GM18520 (cell line): ENCODE data around the gene GUCY2C.
"Not testable (repeated sequence)": the region's sequence is repeated elsewhere in the genome, so short reads cannot be mapped to it uniquely, and the experiment has no call there.

Experiments used
- ATAC-seq: cut with Tn5 transposase; IDR thresholded peaks from one replicate; pipeline ENCODE4 v1.9.1; 2021; ENCODE audit not compliant: unreplicated experiment

GUCY2C gene

DNA sequence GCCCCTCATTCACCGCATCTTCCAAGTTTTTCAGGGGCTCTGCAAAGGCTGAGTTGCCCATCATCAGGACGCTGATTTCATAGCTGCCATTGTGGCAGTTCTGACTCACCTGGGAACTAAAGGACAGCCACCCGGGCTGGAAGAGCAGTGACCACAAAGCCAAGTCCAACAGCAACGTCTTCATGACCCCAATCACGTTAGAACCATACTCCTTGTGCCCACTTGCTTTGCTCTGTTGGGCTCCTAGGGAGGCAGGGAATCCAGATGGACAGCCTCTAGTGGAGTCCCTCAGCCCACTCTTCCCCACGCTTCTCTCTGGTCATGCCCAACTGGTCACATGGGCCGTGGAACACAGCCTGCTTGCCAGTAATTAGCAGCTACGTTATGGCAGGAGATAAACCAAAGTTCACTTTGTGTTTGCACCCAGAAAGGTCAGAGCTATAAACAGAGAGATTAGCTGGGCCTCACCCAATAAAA, at the start of gene GUCY2C:
GUCY2C (minus strand) TSS at position 335 of the 477 bp plus-strand sequence; CDS start at position 184, 151 bp downstream.
- no peak for ATAC-seq

DNA sequence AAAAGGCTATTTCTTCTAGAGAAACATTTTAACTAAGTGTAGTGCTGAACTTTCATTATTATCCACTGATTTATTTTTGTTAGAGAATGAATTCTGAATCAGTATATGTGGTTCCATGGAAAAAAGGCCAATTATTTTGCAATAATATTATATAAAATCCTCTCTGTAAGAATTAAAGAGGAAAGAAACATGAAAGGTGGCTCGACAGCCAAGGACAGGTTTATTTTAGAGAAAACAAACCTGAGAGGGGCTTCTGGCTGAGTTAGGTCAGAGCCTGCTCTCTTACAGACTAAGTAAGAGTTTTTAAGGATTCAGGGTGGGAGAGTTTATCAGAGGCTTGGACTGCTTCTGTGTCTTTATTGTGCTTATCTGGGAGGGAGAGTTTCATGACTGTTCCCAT, 46.7 kb upstream of the GUCY2C start:
- ATAC-seq = no peak

DNA sequence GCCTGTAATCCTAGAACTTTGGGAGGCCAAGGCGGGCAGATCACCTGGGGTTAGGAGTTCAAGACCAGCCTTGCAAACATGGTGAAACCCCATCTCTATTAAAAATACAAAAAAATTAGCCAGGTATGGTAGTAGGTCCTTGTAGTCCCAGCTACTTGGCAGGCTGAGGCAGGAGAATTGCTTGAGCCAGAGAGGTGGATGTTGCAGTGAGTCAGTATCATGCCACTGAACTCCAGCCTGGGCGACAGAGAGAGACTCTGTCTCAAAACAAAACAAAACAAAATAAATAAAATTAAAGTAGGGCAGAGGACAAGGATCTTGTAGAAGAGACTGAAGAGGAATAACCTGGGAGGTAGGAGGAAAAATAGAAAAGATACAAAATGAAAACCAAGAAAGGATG, 45.5 kb upstream of the GUCY2C start:
- ATAC-seq = no peak

DNA sequence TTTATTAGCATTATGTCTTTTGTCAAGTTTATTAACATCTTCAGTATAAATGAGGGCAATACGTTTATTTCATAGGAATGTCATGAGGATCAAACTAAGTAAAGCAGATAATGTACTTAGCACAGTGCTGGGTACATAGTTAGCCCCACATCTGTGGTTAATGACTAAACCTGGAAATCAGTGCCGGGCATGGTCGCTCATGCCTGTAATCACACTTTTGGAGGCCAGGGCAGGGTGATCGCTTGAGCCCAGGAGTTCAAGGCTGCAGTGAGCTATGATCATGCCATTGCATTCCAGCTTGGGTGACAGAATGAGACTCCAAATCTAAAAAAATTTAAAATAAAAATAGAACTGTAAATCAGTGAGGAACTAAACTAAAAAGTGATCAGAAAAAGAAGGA, 44.8 kb upstream of the GUCY2C start:
- ATAC-seq = no peak

DNA sequence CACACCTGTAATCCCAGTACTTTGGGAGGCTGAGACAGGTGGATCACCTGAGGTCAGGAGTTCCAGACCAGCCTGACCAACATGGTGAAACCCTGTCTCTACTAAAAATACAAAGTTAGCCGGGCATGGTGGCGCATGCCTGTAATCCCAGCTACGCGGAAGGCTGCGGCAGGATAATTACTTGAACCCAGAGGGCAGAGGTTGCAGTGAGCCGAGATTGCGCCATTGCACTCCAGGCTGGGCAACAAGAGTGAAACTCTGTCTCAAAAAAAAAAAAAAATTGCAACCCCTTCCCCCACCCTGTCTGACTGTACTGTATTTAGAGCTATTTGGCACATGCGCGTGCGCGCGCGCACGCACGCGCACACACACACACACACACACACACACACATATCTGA, 40.0 kb upstream of the GUCY2C start:
- ATAC-seq = not testable (repeated sequence)

DNA sequence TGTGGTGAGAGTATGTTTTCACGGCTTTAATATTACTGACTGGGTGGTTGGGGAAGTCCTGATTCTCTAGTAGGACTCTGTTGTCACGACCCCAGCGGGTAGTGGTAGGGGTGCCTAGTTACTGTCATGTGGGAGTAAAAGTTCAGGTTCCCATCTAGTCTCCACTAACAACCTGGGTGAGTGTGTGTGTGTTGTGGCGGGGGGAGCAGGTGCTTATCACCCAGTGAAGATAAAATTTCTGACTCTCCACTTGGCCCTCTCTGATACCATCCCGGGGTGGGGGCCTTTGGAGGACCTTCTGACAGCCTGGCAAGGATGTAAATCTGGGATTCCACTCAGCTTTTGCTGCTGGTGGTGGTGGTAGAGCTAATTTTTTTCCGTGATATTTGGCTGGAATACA, 35.4 kb upstream of the GUCY2C start:
- ATAC-seq = no peak

DNA sequence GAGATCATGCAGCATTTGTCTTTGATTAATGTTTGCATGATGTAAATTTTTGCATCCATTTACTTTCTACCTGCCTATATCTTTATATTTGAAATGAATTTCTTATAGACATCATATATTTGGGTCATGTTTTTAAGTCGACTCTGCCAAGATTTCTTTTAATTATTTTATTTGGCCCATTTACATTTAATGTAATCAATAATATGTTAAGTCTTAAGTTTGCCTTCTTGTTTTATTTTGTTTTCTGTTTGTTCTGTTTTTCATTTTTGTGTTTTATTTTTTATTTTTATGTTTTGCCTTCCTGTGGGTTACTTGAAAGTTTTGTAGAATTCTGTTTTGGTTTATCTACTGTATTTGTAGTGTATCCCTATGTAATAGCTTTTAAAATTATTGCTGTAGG, 33.2 kb upstream of the GUCY2C start:
- ATAC-seq = no peak

DNA sequence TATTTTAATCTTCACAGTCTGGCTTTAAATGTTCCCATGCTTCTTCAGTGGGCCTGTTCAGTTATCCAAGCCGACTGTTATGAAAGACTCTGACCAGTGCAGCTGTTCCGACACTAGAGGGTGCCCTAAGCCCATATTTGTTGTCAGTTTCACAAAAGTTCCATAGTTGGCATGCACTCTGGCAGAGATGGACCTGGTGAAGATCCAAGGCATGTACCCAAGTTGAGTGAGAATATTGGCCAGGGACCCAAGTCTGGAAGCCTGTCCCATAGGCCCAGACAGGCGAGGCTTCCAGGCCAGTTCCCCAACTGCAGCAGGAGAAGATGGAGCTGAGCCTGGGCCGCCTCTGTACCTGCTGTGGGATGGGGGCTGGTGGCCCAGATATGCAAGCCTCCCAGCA, 27.4 kb upstream of the GUCY2C start:
- ATAC-seq = peak; percentile 68

DNA sequence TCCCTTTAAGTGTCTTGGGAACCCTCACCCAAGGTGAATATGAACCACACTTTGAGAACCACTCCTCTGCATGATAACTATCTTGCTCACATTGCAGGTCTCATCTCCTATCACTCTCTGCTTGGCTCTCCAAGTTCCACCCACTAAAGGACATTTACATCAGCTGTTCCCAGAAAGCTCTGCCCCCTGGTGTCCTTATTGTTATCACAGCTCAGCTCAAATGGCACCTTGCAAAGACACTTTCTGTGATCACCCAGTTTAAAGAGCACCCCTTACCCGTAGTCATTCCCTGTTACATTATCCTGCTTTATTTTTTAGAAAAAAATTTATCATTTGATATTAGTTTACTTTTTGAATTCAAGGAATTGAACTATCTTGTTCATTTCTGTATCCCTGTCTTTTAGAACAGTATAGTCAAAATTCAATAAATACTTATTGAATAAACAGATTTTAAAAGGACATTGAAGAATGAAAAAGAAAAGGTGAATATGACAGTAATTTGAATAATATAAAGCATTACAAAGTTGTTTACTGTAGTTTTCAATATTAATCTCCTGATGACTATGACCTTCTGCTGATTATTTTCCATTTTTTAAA, 20.5 kb upstream of the GUCY2C start:
- peak; percentile 52 for ATAC-seq

DNA sequence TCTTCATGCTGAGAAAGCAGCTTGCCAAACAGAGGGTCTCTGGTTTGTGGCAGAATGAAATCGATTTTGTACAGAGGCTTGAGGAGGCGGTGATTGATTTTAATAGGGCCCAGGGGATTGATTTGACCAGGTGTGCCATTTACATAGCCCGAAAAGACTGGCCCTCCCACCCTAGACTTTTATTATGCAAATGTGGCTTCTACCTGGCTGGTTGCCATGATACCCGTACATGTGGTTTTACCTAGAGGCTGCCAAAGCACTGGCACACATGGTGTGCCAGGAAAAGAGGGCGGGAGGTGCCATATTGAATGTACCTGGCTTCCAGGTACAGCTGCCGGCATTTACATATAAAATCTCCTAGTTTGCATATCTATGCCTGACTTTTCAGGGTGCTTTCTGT, 18.0 kb upstream of the GUCY2C start:
- ATAC-seq = no peak

DNA sequence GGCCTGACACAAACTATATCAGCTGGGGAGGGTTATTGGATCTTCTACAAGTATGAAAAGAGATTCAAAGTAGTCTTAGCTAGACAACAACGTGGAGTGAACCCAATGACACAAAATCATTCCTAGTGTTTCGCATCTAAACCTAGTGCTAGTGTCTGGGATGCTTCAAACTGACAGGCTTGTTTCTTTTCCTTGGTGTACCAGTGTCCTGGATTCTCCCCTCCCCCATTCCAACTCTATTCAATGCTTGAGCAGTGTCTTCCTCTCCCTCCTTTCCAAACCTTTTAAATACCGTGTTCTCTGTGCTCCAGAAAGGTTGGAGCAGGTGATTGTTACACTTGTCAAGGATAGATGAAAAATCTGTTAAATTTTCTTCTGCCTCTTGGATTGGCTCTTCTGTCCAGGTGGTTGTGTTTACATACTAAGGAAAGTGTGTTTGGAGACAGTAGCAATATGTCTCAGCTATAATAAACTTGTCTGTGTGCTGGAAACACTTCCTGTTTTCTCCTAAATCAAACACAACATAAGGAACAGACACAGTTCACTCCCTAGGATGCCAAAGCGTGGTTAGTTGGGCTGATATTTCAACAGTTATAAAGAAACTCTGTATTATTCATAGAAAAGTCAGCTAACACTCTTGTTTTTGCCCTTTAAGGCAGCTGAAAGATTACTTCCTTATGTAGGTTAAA, 14.4 kb upstream of the GUCY2C start:
- ATAC-seq = no peak

DNA sequence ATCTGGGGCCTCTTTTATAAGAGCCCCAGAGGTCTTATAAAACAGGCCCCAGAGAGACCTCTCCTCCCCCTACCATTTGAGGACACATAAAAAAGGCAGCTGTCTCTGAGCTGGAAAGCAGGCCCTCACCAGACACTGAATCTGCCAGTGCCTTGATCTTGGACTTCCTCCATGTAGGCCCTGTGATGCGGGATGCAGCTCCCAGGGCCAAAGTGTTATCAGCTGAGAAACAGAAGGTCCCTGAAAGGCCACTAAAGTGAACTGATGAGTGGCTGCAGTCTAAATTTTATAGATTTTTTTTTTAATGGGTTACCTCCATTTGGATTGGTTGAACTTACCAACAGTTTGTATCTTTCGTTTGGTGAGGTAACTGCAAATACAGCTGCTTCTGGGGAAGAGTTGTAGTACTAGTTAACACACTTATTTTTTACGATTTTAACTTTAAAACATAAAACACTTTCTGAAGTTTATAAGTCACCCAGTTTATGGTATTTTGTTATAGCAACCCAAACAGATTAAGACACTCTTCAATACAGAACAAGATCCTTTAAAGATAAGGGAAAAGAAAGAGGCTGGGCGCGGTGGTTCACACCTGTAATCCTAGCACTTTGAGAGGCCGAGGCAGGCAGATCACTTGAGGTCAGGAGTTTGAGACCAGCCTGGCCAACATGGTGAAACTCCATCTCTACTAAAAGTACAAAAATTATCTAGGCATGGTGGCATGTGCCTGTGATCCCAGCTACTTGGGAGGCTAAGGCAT, 5.6 kb upstream of the GUCY2C start:
- ATAC-seq = no peak

DNA sequence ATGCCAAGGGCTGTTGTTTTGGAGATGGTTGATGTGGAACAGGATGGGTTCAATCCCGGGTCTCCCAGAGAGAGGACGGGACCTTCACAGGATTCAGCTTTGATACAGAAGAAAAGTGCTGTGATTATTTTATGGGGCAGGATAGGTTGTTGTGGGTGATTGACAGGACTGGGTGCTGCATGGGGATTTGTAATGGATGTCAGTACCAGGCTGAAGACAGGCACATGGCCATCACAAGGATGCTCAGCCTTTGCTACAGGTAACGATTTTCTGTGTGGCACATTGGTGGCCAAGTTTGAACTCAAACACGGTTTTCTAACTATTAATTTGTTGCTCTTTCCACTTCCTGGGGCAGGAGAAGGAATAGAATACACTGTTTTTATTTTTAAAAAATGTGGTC, 4.5 kb upstream of the GUCY2C start:
- ATAC-seq = no peak

DNA sequence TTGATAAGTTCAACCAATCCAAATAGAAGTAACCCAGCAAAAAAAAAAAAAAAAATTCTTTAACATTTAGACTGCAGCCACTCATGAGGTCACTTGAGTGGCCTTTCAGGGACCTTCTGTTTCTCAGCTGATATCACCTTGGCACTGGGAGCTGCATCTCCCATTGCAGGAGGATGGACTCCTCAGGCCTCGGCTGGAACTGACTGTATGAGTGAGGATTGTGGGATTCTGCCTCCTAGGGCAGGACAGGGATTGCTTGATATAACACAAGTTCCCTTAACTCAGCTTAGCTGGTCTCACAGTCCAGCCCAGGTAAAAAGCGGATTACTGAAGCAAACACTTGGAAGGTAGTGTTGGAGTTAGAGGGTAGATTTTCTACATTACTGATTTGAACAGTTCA, 3.5 kb upstream of the GUCY2C start:
- no peak for ATAC-seq

DNA sequence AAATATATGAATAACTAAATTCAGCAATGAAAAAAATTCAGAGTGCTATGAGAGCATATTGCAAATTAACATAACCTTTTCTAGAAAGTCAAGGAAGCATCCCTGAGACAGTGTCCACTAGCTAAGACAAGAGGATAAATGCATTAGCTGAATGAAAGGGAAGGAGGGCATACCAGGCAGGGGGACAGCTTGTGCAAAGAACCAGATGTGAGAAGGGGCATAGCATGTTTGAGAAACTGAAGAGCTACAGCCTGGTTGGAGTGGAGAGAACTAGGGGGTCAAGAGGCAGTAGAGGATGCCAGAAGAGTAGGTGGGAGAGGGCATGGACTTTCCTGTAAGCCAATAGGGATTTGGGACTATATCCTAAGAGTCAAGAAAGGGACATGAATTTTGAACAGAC, 2.2 kb upstream of the GUCY2C start:
- no peak for ATAC-seq

DNA sequence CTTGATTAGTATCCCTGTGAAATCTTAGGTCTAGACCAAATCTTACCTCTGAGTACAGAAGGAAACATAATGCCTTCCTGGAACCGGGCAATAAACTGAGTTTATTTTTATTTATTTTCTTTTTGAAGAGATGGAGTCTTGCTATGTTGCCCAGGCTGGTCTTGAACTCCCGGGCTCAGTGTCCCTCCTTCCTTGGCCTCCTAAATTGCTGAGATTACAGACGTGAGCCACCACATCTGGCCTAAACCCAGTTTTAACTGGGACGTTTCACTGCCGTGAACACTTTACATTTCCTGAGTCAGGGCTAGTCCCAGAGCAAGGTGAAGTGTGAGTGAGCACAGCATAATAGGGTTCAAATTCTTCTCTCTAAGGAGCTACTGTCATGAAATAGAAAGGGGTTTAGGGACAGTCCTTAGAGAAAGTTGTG, 671 bp downstream of the GUCY2C start:
- ATAC-seq = no peak

DNA sequence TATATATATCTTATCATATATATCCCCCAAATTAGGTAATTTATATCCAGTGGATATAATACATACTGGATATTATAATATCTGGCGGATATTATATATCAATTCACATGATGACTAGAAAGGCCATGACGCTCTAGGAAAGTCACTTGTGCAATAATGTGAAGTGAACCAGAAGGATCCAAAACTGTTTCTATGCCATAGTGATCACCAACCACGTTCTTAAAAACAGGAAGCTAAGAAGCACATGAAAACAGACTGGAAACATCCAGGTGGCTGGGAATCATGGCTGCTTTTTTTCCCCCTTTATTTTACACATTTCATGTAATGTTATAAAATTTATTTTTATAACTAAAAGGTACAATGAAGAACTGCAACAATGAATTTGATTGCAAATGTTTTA, 1.4 kb downstream of the GUCY2C start:
- ATAC-seq = no peak

DNA sequence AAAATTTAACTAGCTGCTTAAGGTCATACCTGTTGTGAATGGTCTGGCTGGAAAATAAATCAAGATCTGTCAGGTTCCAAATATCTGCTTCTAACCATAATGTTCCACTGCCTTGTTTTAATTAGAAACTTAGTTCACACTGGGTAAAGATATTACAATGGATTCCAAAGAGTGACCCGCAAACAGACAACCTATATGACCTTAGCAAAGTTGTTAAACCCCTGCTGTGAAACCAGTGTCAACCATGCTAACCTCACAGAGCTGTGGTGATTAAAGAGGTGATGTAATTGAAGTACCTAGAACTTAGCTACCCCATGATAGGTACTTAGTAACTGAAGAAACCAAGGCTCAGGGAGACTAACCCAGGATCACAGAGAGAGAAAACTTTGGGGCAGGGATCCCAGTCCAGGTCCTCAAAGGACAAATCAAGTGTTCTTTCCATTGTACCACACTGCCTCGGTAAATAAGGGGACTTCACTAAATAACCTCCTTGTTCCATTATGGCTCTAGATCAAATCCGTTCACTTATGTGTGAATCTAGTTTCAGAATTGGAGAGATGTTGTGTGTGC, 2.2 kb downstream of the GUCY2C start:
- ATAC-seq = no peak

DNA sequence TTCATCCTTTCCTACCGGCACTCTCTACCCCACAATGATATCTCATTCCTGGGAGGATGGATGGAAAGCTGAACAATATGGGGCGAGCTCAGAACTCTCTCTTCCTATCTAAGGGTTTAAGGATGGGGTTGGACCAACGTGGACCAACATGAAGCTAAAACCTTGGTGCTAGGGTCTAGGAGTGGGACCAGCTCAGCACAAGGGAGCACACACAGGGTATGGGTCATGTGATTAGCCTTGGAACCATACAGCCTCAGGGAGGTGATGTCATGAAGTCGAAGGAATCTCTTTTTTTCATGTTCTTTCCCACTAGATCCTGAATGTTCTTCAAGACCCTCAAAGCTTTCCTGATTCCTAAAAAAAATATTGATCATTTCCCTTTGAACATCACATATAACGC, 3.3 kb downstream of the GUCY2C start:
- ATAC-seq = no peak

DNA sequence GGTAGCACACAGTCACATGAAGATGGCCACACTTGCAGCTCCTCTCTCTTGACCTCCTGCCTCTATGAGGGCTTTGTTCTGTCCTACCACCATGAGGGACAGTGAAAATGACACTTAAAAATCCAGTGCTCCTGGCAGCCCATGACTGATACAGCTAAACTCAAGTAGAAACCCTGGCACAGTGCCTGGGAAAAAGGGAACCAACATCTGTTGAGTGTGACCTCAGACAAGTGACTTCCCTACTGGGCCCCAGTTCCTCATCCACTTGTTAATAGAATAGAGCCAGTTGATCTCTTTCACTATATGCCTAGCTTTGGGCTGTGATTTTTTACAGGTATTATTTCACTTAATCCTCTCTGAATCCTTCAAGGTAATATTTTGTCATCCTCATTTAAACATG, 4.8 kb downstream of the GUCY2C start:
- ATAC-seq = no peak

DNA sequence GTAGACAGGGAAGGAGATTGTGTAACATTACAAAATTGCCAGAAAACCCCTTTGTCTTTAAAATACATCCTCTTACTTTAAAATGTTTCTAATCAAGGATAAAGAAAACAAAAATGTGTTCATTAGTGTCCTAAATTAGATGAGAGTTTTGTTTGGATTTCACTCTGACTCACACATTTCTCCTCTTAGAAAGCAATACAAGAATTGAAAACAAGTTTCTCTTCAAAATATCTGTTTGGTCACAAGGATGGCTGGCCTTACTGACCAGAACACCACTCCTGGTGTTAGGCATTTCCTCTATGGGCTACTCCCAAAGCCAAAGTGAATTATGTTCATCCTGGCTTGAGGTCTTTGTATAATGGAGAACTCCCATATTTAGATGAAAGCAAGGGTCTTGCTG, 6.4 kb downstream of the GUCY2C start:
- no peak for ATAC-seq

DNA sequence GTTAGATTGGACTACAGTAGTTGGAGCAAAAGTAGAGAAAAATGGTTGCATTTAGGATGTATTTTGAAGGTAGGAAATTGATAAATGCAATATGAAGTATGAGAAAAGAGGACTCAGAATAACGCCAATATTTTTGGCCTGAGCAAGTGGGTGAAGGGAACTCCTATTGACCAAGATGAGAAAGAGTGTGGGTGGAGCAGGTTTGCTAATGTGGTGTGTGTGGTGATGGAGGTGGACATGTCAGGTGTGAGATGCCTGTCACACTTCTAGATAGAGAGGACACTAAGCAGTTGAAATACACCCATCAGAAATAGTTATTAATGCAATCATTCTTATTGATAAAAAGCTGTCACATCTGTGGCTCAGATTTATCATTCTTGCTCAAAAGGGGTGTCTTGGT, 7.3 kb downstream of the GUCY2C start:
- no peak for ATAC-seq
